Activated CD4-positive, alpha-beta memory T cell treated with anti-CD3 and anti-CD28 coated beads, Interleukin-2, amount 10 ng/mL, durations not matched to agents 7 days and 5 days (primary cell): Measurements from ENCODE around the gene MYRIP. TPM values are rescaled to one million over a fixed set of nuclear protein-coding genes. Genes with fewer than 3 reads are reported as not detected.

ENCODE experiments used
- CTCF ChIA-PET: fragments of 350-600 bp; sonication (Branson Sonifier 250); formaldehyde crosslinking; loops from one replicate; lab custom pipeline; 2021; ENCODE audit warnings: antibody characterized with exemption, inconsistent platforms; lab: Charles Lee
- POLR2A ChIA-PET: fragments of 350-600 bp; sonication (Branson Sonifier 250); formaldehyde crosslinking; loops from one replicate; lab custom pipeline; 2021; ENCODE audit warnings: antibody characterized with exemption; lab: Charles Lee
- DNase-seq: peaks from one replicate; pipeline ENCODE4 v3.0.0-alpha.2; 2020
- H3K27ac Mint-ChIP-seq: one replicate; pipeline ENCODE4 v1.8.0; 2021; ENCODE audit warnings: mild to moderate bottlenecking, mixed read lengths
- H3K27me3 Mint-ChIP-seq: one replicate; pipeline ENCODE4 v1.8.0; 2021; ENCODE audit warnings: mixed read lengths
- H3K36me3 Mint-ChIP-seq: one replicate; pipeline ENCODE4 v1.8.0; 2021; ENCODE audit warnings: low read depth, mixed read lengths
- H3K4me1 Mint-ChIP-seq: one replicate; pipeline ENCODE4 v1.8.0; 2021; ENCODE audit warnings: mixed read lengths
- H3K4me3 Mint-ChIP-seq: one replicate; pipeline ENCODE4 v1.8.0; 2021; ENCODE audit warnings: mild to moderate bottlenecking, mixed read lengths
- H3K9me3 Mint-ChIP-seq: one replicate; pipeline ENCODE4 v1.8.0; 2021; ENCODE audit warnings: mixed read lengths
- total RNA-seq, 2 experiments: library from RNA; stranded (reverse); gene quantifications; one replicate each; pipeline ENCODE4 v1.2.3, GENCODE V29; 2021

Gene MYRIP
- total RNA-seq, 2 experiments from 2014 or later = not detected

DNA sequence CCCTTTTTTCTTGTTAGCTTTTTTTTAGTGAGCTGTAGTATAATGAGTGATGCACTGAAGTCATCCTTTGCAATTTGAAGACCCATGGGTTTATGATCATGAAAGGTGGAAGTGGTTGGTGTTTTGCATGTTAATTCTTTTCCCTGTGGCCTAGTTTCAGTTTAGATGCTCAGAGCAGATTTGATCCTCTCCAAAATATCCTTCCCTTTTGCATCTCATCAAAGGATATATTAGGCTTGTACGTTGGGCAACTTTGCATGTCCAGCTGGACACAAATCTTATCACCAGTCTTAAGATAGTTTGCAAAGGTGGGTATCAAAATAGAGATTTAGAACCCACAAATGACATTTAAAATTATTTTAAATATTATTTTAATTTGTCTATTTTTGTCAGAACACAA is 72.7 kb downstream of the MYRIP start:
- CTCF ChIA-PET = no interaction called here
- POLR2A ChIA-PET = no interaction called here
- H3K36me3 Mint-ChIP-seq = no peaks in the 10 kb centered on the region

DNA sequence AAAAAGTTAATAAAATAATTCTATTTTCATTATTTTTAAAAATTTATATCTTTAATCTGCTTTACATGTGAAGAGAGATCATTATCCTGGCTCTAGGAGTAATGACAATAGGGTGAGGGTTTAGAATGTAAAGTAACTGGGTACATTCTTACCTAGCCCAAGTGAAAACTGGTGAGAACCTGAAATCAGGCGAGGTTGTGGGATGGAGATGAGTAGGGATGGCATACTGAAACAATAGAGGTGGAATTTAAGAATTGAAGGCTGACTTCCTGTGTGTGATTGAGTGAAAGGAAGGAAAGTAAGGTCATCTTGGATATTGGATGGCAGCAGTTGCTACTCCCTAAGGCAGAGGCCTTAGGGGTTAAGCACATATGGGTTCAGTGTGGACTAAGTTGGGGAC is 82.7 kb downstream of the MYRIP start:
- H3K36me3 Mint-ChIP-seq = no peaks in the 10 kb centered on the region
- ChIA-PET POLR2A (no interaction called here), CTCF (no interaction called here)
- no peak overlapping the region for H3K4me3 Mint-ChIP-seq
- no peaks in the 10 kb centered on the region for H3K27me3 Mint-ChIP-seq
- H3K27ac Mint-ChIP-seq = no peak overlapping the region
- DNase-seq = no peak
- no peaks in the 10 kb centered on the region for H3K9me3 Mint-ChIP-seq
- H3K4me1 Mint-ChIP-seq = no peaks in the 10 kb centered on the region

More for the DNA sequence above, 72.7 kb downstream of the MYRIP start:
- H3K9me3 Mint-ChIP-seq = no peaks in the 10 kb centered on the region
- H3K4me1 Mint-ChIP-seq = no peaks in the 10 kb centered on the region
- DNase-seq = no peak
- no peak overlapping the region for H3K4me3 Mint-ChIP-seq
- H3K27me3 Mint-ChIP-seq = no peaks in the 10 kb centered on the region
- H3K27ac Mint-ChIP-seq = no peak overlapping the region

DNA sequence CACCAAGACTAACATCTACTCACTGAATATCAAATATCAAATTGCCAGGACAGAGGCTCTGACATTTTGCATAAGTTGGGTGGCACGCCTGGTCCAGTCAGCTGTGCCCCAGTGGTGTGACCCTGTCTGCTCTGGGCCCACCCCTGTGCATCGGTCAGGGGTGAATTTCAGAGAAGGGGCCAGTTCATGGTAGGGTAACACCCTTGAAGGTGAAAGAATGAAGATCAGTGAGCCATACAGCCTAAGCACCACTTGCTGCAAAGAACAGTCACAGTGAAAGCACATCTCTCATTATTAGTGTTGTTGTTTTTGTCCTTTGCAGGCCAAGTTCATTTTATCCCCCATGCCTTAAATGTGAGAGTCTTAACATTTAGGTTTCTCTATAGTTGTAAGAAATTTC is 86.8 kb downstream of the MYRIP start:
- Mint-ChIP-seq H3K9me3 (no peaks in the 10 kb centered on the region), H3K27me3 (no peaks in the 10 kb centered on the region), H3K4me1 (no peaks in the 10 kb centered on the region), H3K27ac (no peak overlapping the region), H3K36me3 (no peaks in the 10 kb centered on the region), H3K4me3 (no peak overlapping the region)
- ChIA-PET POLR2A (no interaction called here), CTCF (no interaction called here)
- DNase-seq = no peak

DNA sequence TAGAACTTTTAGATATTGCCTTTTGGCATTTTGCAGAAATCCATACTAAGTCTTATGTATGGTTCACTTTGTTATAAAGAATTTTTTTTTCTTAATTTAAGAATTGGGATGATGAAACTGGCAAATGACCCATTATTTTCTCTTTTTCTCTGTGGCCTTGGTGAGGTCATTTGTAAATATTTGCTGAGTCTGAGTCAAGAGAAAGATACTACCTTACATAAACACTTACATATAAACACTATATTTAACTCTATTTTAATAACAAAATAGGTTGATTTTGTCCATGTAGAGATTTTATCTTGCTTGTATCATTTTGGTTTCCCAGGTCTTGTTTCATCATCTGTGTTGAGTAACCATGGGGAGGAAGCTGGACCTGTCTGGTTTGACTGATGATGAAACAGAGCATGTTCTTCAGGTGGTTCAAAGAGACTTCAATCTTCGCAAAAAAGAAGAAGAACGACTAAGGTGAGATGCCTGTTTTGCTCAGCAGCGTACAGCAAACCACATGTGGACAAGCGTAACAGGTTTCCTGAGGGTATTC is 91.1 kb downstream of the MYRIP start:
- DNase-seq = no peak
- H3K4me3 Mint-ChIP-seq = no peak overlapping the region
- H3K27me3 Mint-ChIP-seq = no peaks in the 10 kb centered on the region
- no peaks in the 10 kb centered on the region for H3K36me3 Mint-ChIP-seq
- ChIA-PET CTCF (no interaction called here), POLR2A (no interaction called here)
- H3K9me3 Mint-ChIP-seq = no peaks in the 10 kb centered on the region
- H3K4me1 Mint-ChIP-seq = no peaks in the 10 kb centered on the region
- no peak overlapping the region for H3K27ac Mint-ChIP-seq

DNA sequence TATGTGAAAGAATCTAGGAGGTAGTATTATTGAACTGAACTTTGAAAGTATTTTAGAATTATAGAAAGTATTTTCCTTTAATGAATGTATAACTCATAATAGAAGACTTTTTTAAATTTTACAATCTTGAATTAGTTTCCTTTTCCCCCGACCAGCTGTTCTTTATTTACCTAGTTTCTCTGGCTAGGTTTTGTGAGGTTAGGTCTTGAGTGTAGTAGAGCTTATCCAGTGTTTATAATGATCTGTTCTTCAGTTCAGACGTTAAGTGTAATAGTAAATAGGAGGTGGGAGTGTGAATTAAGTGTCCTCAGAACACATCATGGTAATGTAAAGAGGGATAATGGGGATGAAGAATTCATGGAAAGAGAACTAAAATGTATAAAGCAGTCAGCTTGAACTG is 93.8 kb downstream of the MYRIP start:
- no peaks in the 10 kb centered on the region for H3K36me3 Mint-ChIP-seq
- POLR2A ChIA-PET = no interaction called here
- H3K27me3 Mint-ChIP-seq = no peaks in the 10 kb centered on the region
- DNase-seq = no peak
- CTCF ChIA-PET = no interaction called here
- H3K4me1 Mint-ChIP-seq = no peaks in the 10 kb centered on the region
- H3K27ac Mint-ChIP-seq = no peak overlapping the region
- no peaks in the 10 kb centered on the region for H3K9me3 Mint-ChIP-seq
- H3K4me3 Mint-ChIP-seq = no peak overlapping the region

DNA sequence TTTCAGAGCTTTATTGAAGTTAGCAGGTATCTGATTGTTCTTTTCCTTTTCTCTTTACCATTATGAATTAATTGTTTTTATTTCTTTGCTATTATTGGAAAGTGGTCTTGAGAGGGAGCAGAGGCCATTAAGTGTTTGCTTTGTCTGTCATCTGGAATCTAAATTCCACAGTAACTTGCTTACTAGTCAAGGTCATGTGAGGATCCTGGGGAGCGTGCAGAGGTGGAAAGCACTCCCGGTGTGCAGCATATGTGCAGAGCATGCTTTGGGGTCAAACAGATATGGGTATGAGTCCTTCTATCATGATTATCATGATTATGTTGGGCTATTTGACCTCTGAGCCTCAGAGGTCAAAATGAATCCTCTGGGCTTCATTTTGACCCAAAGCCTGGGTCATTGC is 96.4 kb downstream of the MYRIP start:
- Mint-ChIP-seq H3K36me3 (no peaks in the 10 kb centered on the region), H3K4me3 (no peak overlapping the region), H3K4me1 (no peaks in the 10 kb centered on the region), H3K9me3 (no peaks in the 10 kb centered on the region), H3K27ac (no peak overlapping the region), H3K27me3 (no peaks in the 10 kb centered on the region)
- POLR2A ChIA-PET = no interaction called here
- DNase-seq = no peak
- CTCF ChIA-PET = no interaction called here

DNA sequence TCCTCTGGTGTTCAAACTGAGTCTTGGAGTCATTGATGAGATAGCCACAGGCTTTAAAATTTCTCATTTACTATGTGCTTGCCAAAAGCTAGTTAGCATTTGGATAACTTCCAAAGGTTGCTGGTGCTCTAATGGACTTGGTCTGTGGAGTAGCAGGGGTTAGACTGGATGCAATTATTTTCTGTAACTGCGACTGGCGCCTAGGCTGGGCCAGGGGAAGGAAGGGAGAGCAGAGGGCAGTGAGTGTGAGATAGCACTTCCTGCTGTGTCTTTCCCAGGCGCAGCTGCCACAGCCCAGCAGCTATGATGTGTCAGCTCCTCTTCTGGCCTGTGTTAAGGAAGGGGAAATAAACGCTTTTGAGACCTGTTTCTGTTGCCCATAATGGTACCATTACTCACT is 98.6 kb downstream of the MYRIP start:
- CTCF ChIA-PET = no interaction called here
- POLR2A ChIA-PET = no interaction called here
- no peaks in the 10 kb centered on the region for H3K36me3 Mint-ChIP-seq
- DNase-seq = no peak
- H3K27me3 Mint-ChIP-seq = no peaks in the 10 kb centered on the region
- H3K4me3 Mint-ChIP-seq = no peak overlapping the region
- H3K4me1 Mint-ChIP-seq = no peaks in the 10 kb centered on the region
- no peak overlapping the region for H3K27ac Mint-ChIP-seq
- no peaks in the 10 kb centered on the region for H3K9me3 Mint-ChIP-seq

DNA sequence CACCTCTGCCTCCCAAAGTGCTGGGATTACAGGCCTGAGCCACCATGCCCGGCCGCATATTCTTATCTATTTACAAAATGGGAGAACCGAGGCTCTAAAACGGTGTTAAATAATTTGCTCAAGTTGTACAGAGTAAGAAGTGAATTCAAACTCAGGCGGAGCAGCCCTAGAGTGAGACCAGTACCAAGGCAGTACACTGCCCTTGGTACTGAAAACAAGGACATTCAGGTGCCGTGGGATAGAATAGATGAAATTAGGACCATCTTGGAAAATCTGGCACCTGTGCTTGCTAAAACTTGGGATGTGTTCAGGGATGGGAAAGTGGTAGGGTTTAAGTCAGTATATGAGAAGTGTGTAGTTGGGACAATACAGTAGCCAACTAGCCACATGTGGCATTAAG is 100.7 kb downstream of the MYRIP start:
- H3K4me3 Mint-ChIP-seq = no peak overlapping the region
- no peaks in the 10 kb centered on the region for H3K4me1 Mint-ChIP-seq
- ChIA-PET CTCF (no interaction called here), POLR2A (no interaction called here)
- no peak overlapping the region for H3K27ac Mint-ChIP-seq
- no peaks in the 10 kb centered on the region for H3K9me3 Mint-ChIP-seq
- H3K36me3 Mint-ChIP-seq = no peaks in the 10 kb centered on the region
- no peaks in the 10 kb centered on the region for H3K27me3 Mint-ChIP-seq
- DNase-seq = no peak

DNA sequence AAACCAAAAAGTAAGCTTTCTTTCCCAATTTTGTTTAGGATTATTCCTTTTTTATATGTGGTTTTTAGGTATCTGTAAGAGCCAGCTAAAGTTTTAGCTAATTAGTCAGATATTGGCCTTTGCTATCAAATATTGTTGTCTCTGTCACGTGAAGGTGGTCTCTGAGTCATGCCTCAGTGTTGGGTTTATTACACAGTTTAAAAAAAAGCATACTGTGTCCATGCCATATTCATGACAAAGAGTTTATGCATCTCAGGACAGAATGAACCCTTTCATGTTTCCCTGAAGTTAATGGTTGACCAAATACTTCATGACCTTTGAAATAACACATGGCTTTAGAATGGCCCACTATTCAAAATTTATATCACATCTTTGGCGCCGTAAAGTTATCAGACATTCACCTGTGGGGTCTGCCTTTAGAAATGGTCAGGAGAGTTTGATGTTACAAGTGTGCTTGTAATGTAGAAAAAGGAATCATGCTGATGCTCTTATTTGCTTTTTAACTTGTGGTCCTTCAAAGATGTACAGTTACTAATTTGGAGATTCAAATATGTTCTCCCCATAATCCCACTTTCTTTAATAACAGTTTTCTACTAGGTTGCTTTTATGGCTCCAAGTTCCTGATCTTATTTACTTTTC is 101.5 kb downstream of the MYRIP start:
- ChIA-PET POLR2A (no interaction called here), CTCF (interaction anchor here (0.6 kb wide), 1 partner anchor 370 kb away, joined by 3 read pairs; no protein-coding TSS in a partner anchor)
- no peak overlapping the region for H3K4me3 Mint-ChIP-seq
- H3K27me3 Mint-ChIP-seq = no peaks in the 10 kb centered on the region
- no peaks in the 10 kb centered on the region for H3K4me1 Mint-ChIP-seq
- no peaks in the 10 kb centered on the region for H3K36me3 Mint-ChIP-seq
- no peaks in the 10 kb centered on the region for H3K9me3 Mint-ChIP-seq
- no peak for DNase-seq
- H3K27ac Mint-ChIP-seq = no peak overlapping the region

DNA sequence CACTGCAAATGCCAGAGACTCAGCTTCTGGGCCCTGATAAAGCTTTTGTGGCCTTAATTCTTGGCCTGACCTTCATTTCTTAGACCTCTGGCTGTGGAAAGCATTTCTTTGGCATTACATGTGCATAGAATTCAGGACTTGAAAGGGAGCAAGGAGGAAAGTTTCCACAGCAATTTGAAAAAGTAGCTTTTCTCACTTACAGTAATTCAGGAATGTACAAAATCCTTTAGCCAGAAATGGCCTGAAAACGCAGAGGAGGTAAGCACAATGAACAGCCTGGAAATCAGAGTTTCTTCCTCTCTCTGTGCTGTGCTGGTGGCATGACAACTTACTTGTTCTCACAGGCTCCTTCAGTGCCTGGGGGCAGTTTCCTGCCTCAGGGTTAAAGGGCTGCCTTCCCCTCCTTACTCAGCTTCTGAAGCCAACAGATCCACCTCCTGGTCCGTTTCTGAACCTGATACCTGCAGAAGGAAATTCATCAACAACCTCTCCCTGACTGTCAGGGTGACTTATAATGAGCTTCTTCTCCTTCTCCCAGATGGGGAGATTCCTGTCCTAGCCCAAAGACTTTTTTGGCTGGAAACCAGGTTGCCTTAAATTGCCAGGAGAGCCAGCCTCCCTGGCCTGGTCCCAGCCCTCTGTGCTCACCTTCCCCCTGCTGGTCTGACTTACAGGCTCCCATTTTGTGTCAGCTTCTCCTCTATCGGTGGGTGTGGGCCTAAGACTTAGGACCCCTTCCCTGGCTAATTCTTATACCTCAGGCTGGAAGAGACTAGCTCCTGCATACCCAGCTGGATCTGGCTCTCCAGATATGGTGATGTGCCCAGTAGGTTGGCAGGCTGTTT is 102.3 kb downstream of the MYRIP start:
- no peaks in the 10 kb centered on the region for H3K27me3 Mint-ChIP-seq
- H3K4me3 Mint-ChIP-seq = no peak overlapping the region
- CTCF ChIA-PET = no interaction called here
- no peaks in the 10 kb centered on the region for H3K9me3 Mint-ChIP-seq
- no peaks in the 10 kb centered on the region for H3K4me1 Mint-ChIP-seq
- H3K27ac Mint-ChIP-seq = no peak overlapping the region
- DNase-seq = no peak
- POLR2A ChIA-PET = no interaction called here
- no peaks in the 10 kb centered on the region for H3K36me3 Mint-ChIP-seq

DNA sequence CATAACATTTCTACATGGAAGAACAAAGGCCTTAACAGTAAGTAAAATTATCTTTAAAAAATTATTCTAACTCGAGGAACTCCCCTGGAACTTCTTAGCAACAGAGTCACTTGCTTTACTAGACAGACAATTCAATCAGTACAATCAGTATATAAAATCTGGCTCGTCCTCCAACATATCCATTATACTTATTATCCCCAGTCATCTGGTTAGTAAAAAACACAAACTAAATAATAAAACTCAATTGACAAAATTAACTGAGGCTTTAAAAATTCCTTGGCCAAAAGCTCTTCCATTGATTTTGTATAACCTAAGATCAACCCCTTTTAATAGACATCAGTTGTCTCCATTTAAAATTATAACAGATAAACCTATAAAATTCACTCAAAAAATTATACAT is 105.6 kb downstream of the MYRIP start:
- H3K27me3 Mint-ChIP-seq = no peaks in the 10 kb centered on the region
- no peak for DNase-seq
- no peaks in the 10 kb centered on the region for H3K36me3 Mint-ChIP-seq
- ChIA-PET POLR2A (no interaction called here), CTCF (no interaction called here)
- H3K4me1 Mint-ChIP-seq = no peaks in the 10 kb centered on the region
- H3K9me3 Mint-ChIP-seq = no peaks in the 10 kb centered on the region
- no peak overlapping the region for H3K27ac Mint-ChIP-seq
- no peak overlapping the region for H3K4me3 Mint-ChIP-seq

DNA sequence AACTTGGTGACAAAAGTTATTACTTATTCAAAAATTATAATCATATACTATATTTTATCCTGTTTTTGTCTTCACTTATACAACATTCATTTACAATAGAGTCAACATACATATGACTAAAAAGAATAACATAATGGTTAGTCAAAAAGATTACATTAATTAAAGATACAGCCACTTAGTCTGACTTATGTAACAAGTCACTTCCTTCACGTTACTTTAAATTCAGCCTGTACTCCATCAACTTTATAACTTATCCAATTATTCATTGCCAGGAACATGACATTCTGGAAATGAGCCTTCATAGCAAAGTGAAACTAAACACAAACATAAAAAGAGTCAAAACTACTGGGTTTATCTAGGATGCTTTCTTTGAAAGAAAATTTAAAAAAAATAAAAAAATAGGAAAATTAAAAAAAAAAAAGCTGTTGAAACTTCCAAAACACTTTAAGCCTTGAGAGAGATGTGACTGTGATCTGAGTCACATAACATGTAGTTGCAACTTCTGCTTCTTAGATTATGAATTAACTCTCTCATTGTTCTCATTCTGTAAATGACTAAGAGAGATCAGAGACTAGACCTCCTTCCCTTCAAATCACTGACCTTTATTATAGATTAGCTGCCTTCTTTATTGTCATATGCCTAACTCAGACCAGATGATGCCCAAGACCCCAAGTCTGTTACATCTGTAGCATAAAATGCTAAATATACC is 107.8 kb downstream of the MYRIP start:
- H3K27ac Mint-ChIP-seq = no peak overlapping the region
- no peaks in the 10 kb centered on the region for H3K27me3 Mint-ChIP-seq
- no peaks in the 10 kb centered on the region for H3K4me1 Mint-ChIP-seq
- no peak overlapping the region for H3K4me3 Mint-ChIP-seq
- H3K9me3 Mint-ChIP-seq = no peaks in the 10 kb centered on the region
- DNase-seq = no peak
- POLR2A ChIA-PET = no interaction called here
- CTCF ChIA-PET = no interaction called here
- H3K36me3 Mint-ChIP-seq = no peaks in the 10 kb centered on the region

DNA sequence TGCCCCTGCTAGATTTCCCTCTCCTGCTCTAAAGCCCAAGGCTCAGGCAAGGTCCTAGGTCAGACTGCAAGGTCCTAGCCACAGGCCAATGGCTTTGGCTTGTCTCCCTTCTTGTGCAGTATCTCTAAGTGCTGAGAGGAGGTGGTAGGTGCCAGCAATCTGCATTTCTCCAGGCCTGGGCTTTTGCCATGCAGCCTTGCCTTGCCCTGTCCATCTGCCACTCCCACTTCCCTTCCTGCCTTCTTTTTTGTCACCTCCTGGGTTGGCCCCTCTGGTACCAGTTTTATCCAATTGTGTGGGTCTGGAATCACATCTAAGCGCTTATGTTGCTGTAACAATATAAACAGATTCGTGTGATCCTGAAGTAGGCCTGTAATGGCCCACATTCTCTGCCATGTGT is 109.9 kb downstream of the MYRIP start:
- Mint-ChIP-seq H3K36me3 (no peaks in the 10 kb centered on the region), H3K27me3 (no peaks in the 10 kb centered on the region), H3K4me1 (no peaks in the 10 kb centered on the region), H3K4me3 (no peak overlapping the region), H3K27ac (no peak overlapping the region), H3K9me3 (no peaks in the 10 kb centered on the region)
- ChIA-PET CTCF (no interaction called here), POLR2A (no interaction called here)
- no peak for DNase-seq
